Breast epithelium (tissue), 3 donors: ENCODE measurements around the gene SPSB3.

ENCODE experiments used
- CTCF ChIP-seq, 3 donors: fragments of 450-650 bp; IDR thresholded peaks; one replicate each; pipeline ENCODE4 v1.5.1; 2016 to 2017; ENCODE audit warnings: antibody characterized with exemption in 3 of 3, mild to moderate bottlenecking in 3 of 3, moderate library complexity in 3 of 3
- POLR2A ChIP-seq: fragments of 450-650 bp; IDR thresholded peaks from one replicate; pipeline ENCODE4 v1.6.1; 2016; ENCODE audit warnings: antibody characterized with exemption, mild to moderate bottlenecking, moderate library complexity

- TF ChIP-seq CTCF (IDR thresholded peaks at IDR 0.05) (no peak), POLR2A (no peak)
Measured at GRCh38 chr16:1787322-1788094, 5.1 kb upstream of the SPSB3 start.
